Caco-2 (cell line): ENCODE results near the gene OR1I1. TPM values are rescaled to one million over a fixed set of nuclear protein-coding genes. Genes with fewer than 3 reads are reported as not detected.

Experiments used
- BruUV-seq: library from RNA; stranded (reverse); fragments of 400-500 nt; replicated peaks from 2 replicates; lab custom pipeline; 2021; lab: Mats Ljungman, UMichigan
- CTCF ChIA-PET: fragments of 300-600 bp; sonication (Branson Sonifier 250); formaldehyde crosslinking; loops from one replicate; lab custom pipeline; 2022; ENCODE audit warnings: antibody characterized with exemption; lab: Charles Lee
- POLR2A ChIA-PET: fragments of 300-600 bp; sonication (Branson Sonifier 250); formaldehyde crosslinking; loops from one replicate; lab custom pipeline; 2022; ENCODE audit warnings: antibody characterized with exemption; lab: Charles Lee
- DNase-seq, 2 experiments: peaks; one replicate each; pipeline versions ENCODE4 v3.0.0 to v3.0.0-alpha.2; 2020 to 2022
- H3K27me3 ChIP-seq: replicated peaks from 2 replicates; pipeline ENCODE4 v1.6.0; 2011; ENCODE audit warnings: low read length; ENCODE audit not compliant: control insufficient read depth, insufficient read depth
- H3K36me3 ChIP-seq: 2 replicates; pipeline ENCODE4 v1.5.1; 2011; ENCODE audit warnings: low read length; ENCODE audit not compliant: control insufficient read depth, insufficient read depth
- H3K4me1 ChIP-seq: fragments of 250-450 bp; sonication (Bioruptor Pico); 2 replicates; pipeline ENCODE4 v1.5.1; 2020; ENCODE audit warnings: mild to moderate bottlenecking
- H3K4me3 ChIP-seq: 2 replicates; pipeline ENCODE4 v1.5.1; 2011; ENCODE audit warnings: low read depth, mild to moderate bottlenecking, control low read depth, low read length
- H3K9me3 ChIP-seq: fragments of 250-450 bp; sonication (Bioruptor Pico); 2 replicates; pipeline ENCODE4 v1.5.1; 2020; ENCODE audit warnings: mild to moderate bottlenecking, moderate library complexity
- H3K27ac Mint-ChIP-seq: one replicate; pipeline ENCODE4 v1.8.0; 2022; ENCODE audit warnings: mixed read lengths; ENCODE audit not compliant: unreplicated experiment
- H3K27me3 Mint-ChIP-seq: one replicate; pipeline ENCODE4 v1.8.0; 2022; ENCODE audit warnings: mixed read lengths; ENCODE audit not compliant: insufficient read depth, unreplicated experiment
- H3K36me3 Mint-ChIP-seq: one replicate; pipeline ENCODE4 v1.8.0; 2022; ENCODE audit warnings: mild to moderate bottlenecking, mixed read lengths; ENCODE audit not compliant: insufficient read depth, unreplicated experiment
- H3K4me1 Mint-ChIP-seq: one replicate; pipeline ENCODE4 v1.8.0; 2022; ENCODE audit warnings: low read depth, mixed read lengths; ENCODE audit not compliant: unreplicated experiment
- H3K4me3 Mint-ChIP-seq: one replicate; pipeline ENCODE4 v1.8.0; 2022; ENCODE audit warnings: mild to moderate bottlenecking, moderate library complexity, mixed read lengths; ENCODE audit not compliant: unreplicated experiment
- H3K9me3 Mint-ChIP-seq: one replicate; pipeline ENCODE4 v1.8.0; 2022; ENCODE audit warnings: mixed read lengths; ENCODE audit not compliant: unreplicated experiment
- CTCF ChIP-seq, 2 experiments: fragments of 200-600 bp in 1 of 2; IDR thresholded peaks; 1 replicate in 1 of 2; 2 replicates in 1 of 2; pipeline versions ENCODE4 v1.5.1 to v1.8.0; 2011 to 2022; ENCODE audit warnings: antibody characterized with exemption in 1 of 2, control low read depth in 1 of 2, inconsistent platforms in 1 of 2, low read depth in 1 of 2, low read length in 1 of 2, mild to moderate bottlenecking in 1 of 2, moderate library complexity in 1 of 2; ENCODE audit not compliant: insufficient read depth in 1 of 2, severe bottlenecking in 1 of 2, unreplicated experiment in 1 of 2
- intact Hi-C: fragments of 100-400 bp; cut with micrococcal nuclease; formaldehyde crosslinking; loops from one replicate; pipeline ENCODE4 v1.10.0; 2022; ENCODE audit not compliant: unreplicated experiment
- total RNA-seq: library from RNA; stranded (reverse); gene quantifications from 2 replicates; pipeline ENCODE4 v1.2.3, GENCODE V29; 2022

The OR1I1 gene
- total RNA-seq, 1 experiment from 2014 or later: not detected

GRCh38 chr19:15108145-15108844 lies 26.3 kb downstream of the OR1I1 start:
- Histone ChIP-seq H3K36me3 (no peaks in the 10 kb centered on the region), H3K4me3 (no peak overlapping the region), H3K9me3 (peaks cover 11% of the 10 kb centered on the region), H3K27me3 (no peaks in the 10 kb centered on the region), H3K4me1 (0 out of 2 replicates have a peak, but pooled peaks cover 8% of the 10 kb centered on the region)
- H3K4me1 Mint-ChIP-seq: peaks cover 9% of the 10 kb centered on the region
- peaks cover 16% of the 10 kb centered on the region for H3K9me3 Mint-ChIP-seq
- peaks cover 13% of the 10 kb centered on the region for H3K36me3 Mint-ChIP-seq
- ChIA-PET CTCF (interaction anchor here (0.6 kb wide), 1 partner anchor 271 kb away, joined by 3 read pairs; the partner anchor contains the start of gene AKAP8), POLR2A (no interaction called here)
- no peak for TF ChIP-seq CTCF (IDR thresholded peaks at IDR 0.05; ENCODE audit: insufficient read depth in 1 of 2, low read depth in 1 of 2, low read length in 1 of 2, severe bottlenecking in 1 of 2, unreplicated experiment in 1 of 2)
- H3K27ac Mint-ChIP-seq: no peak overlapping the region
- H3K27me3 Mint-ChIP-seq: no peaks in the 10 kb centered on the region
- H3K4me3 Mint-ChIP-seq: peak overlapping the region; percentile 68
- DNase-seq: no peak
- BruUV-seq: no TSS peak
- intact Hi-C loops: no loop called here

GRCh38 chr19:15108845-15109767 lies 27.1 kb downstream of the OR1I1 start:
- peaks cover 8% of the 10 kb centered on the region for H3K9me3 Mint-ChIP-seq
- Histone ChIP-seq H3K4me1 (0 out of 2 replicates have a peak, but pooled peaks cover 8% of the 10 kb centered on the region), H3K27me3 (no peaks in the 10 kb centered on the region), H3K36me3 (no peaks in the 10 kb centered on the region), H3K4me3 (no peak overlapping the region), H3K9me3 (peaks cover 3% of the 10 kb centered on the region)
- no peak for DNase-seq
- POLR2A ChIA-PET: no interaction called here
- BruUV-seq: no TSS peak
- TF ChIP-seq CTCF (IDR thresholded peaks at IDR 0.05; ENCODE audit: insufficient read depth in 1 of 2, low read depth in 1 of 2, low read length in 1 of 2, severe bottlenecking in 1 of 2, unreplicated experiment in 1 of 2): no peak
- no peak overlapping the region for H3K27ac Mint-ChIP-seq
- H3K4me1 Mint-ChIP-seq: peaks cover 9% of the 10 kb centered on the region
- intact Hi-C loops: no loop called here
- no peaks in the 10 kb centered on the region for H3K27me3 Mint-ChIP-seq
- peaks cover 21% of the 10 kb centered on the region for H3K36me3 Mint-ChIP-seq
- no peak overlapping the region for H3K4me3 Mint-ChIP-seq
- CTCF ChIA-PET: no interaction called here

GRCh38 chr19:15109768-15110417 lies 27.9 kb downstream of the OR1I1 start:
- intact Hi-C loops: no loop called here
- ChIA-PET CTCF (no interaction called here), POLR2A (no interaction called here)
- Histone ChIP-seq H3K4me3 (no peak overlapping the region), H3K27me3 (no peaks in the 10 kb centered on the region), H3K36me3 (no peaks in the 10 kb centered on the region), H3K9me3 (no peaks in the 10 kb centered on the region), H3K4me1 (0 out of 2 replicates have a peak, but pooled peaks cover 8% of the 10 kb centered on the region)
- DNase-seq: no peak
- TF ChIP-seq CTCF (IDR thresholded peaks at IDR 0.05; ENCODE audit: insufficient read depth in 1 of 2, low read depth in 1 of 2, low read length in 1 of 2, severe bottlenecking in 1 of 2, unreplicated experiment in 1 of 2): no peak
- Mint-ChIP-seq H3K4me1 (peaks cover 9% of the 10 kb centered on the region), H3K27ac (no peak overlapping the region), H3K27me3 (no peaks in the 10 kb centered on the region), H3K9me3 (peaks cover under 1% of the 10 kb centered on the region), H3K36me3 (peaks cover 27% of the 10 kb centered on the region), H3K4me3 (no peak overlapping the region)
- BruUV-seq: no TSS peak
